OCI-LY1 (cell line): ENCODE data around the gene LPCAT3.
"Not testable (repeated sequence)": the region's sequence is repeated elsewhere in the genome, so short reads cannot be mapped to it uniquely, and the experiment has no call there.

ENCODE experiments used
- H2AFZ ChIP-seq: fragments of 200-600 bp; sonication (generic), shearing (Covaris generic); 2 replicates; pipeline ENCODE4 v1.6.0; 2014; ENCODE audit warnings: antibody characterized with exemption, mild to moderate bottlenecking, low read length
- H3F3A ChIP-seq: fragments of 200-600 bp; sonication (generic), shearing (Covaris generic); 2 replicates; pipeline ENCODE4 v1.6.0; 2014; ENCODE audit warnings: mild to moderate bottlenecking, antibody characterized with exemption, low read length, moderate library complexity; ENCODE audit not compliant: insufficient read depth
- H3K27ac ChIP-seq: fragments of 200-600 bp; sonication (generic); 2 replicates; pipeline ENCODE4 v1.5.1; 2014; ENCODE audit warnings: low read length, mixed run types, mild to moderate bottlenecking, low read depth; ENCODE audit not compliant: poor library complexity, severe bottlenecking
- H3K27me3 ChIP-seq: fragments of 200-600 bp; sonication (generic); 2 replicates; pipeline ENCODE4 v1.6.0; 2014; ENCODE audit warnings: antibody characterized with exemption, mild to moderate bottlenecking, low read length, moderate library complexity; ENCODE audit not compliant: insufficient read depth
- H3K36me3 ChIP-seq: fragments of 200-600 bp; sonication (generic); 2 replicates; pipeline ENCODE4 v1.6.1; 2014; ENCODE audit warnings: mild to moderate bottlenecking, antibody characterized with exemption, low read length, moderate library complexity, mixed read lengths; ENCODE audit not compliant: insufficient read depth
- H3K4me1 ChIP-seq: fragments of 200-600 bp; sonication (generic); 2 replicates; pipeline ENCODE4 v1.5.1; 2014; ENCODE audit warnings: mild to moderate bottlenecking, low read length, moderate library complexity; ENCODE audit not compliant: insufficient read depth, severe bottlenecking
- H3K4me2 ChIP-seq: fragments of 200-600 bp; sonication (generic), shearing (Covaris generic); 2 replicates; pipeline ENCODE4 v1.6.1; 2014; ENCODE audit warnings: low read length
- H3K4me3 ChIP-seq: fragments of 200-600 bp; sonication (generic); 2 replicates; pipeline ENCODE4 v1.5.1; 2014; ENCODE audit warnings: low read length, low read depth, mild to moderate bottlenecking, mixed read lengths; ENCODE audit not compliant: poor library complexity, severe bottlenecking
- H3K79me2 ChIP-seq: fragments of 200-600 bp; shearing (Covaris generic); 2 replicates; pipeline ENCODE4 v1.6.1; 2016; ENCODE audit warnings: mixed run types, low read length, mixed read lengths; ENCODE audit not compliant: insufficient read depth
- H3K9ac ChIP-seq: fragments of 200-600 bp; sonication (generic), shearing (Covaris generic); 2 replicates; pipeline ENCODE4 v1.6.1; 2014; ENCODE audit warnings: mild to moderate bottlenecking, low read length, mixed read lengths
- H3K9me2 ChIP-seq: fragments of 200-600 bp; sonication (generic), shearing (Covaris generic); 2 replicates; pipeline ENCODE4 v1.6.1; 2014; ENCODE audit warnings: low read depth, mild to moderate bottlenecking, low read length, mixed read lengths
- H3K9me3 ChIP-seq: fragments of 200-600 bp; shearing (Covaris generic); 2 replicates; pipeline ENCODE4 v1.6.1; 2014; ENCODE audit warnings: low read length, mixed read lengths
- H4K20me1 ChIP-seq: fragments of 200-600 bp; sonication (generic), shearing (Covaris generic); 2 replicates; pipeline ENCODE4 v1.6.0; 2016; ENCODE audit warnings: mild to moderate bottlenecking, low read length; ENCODE audit not compliant: insufficient read depth
- CTCF ChIP-seq: fragments of 200-600 bp; sonication (generic), shearing (Covaris generic); IDR thresholded peaks from 2 replicates; pipeline ENCODE4 v1.5.1; 2017; ENCODE audit warnings: mild to moderate bottlenecking, antibody characterized with exemption, low read length, moderate library complexity, mixed read lengths
- EZH2 ChIP-seq: fragments of 200-600 bp; sonication (generic), shearing (Covaris generic); IDR thresholded peaks from 2 replicates; pipeline ENCODE4 v1.8.0; 2017; ENCODE audit warnings: borderline replicate concordance, mixed run types, mild to moderate bottlenecking, antibody characterized with exemption, low read length, moderate library complexity, mixed read lengths

Gene LPCAT3

GRCh38 chr12:7042842-7043241 lies 24.6 kb upstream of the LPCAT3 start:
- no peaks in the 10 kb centered on the region for H3K9me3 ChIP-seq
- H3K4me2 ChIP-seq, result no peak overlapping the region
- TF ChIP-seq EZH2 (no peak), CTCF (peak; percentile 36; the same call in 1 of the 2 replicates)
- H3K79me2 ChIP-seq, result no peaks in the 10 kb centered on the region
- no peaks in the 10 kb centered on the region for H4K20me1 ChIP-seq
- H3K27ac ChIP-seq, result no peak overlapping the region
- no peak overlapping the region for H2AFZ ChIP-seq
- no peaks in the 10 kb centered on the region for H3K36me3 ChIP-seq
- H3K27me3 ChIP-seq, result no peaks in the 10 kb centered on the region; the same call in 1 of the 2 replicates
- no peak overlapping the region for H3K4me3 ChIP-seq
- H3F3A ChIP-seq, result no peaks in the 10 kb centered on the region
- no peaks in the 10 kb centered on the region for H3K4me1 ChIP-seq
- H3K9ac ChIP-seq, result no peak overlapping the region
- H3K9me2 ChIP-seq, result no peaks in the 10 kb centered on the region

- no peaks in the 10 kb centered on the region for H4K20me1 ChIP-seq
- no peaks in the 10 kb centered on the region for H3K36me3 ChIP-seq
- H3K4me2 ChIP-seq, result no peak overlapping the region
- no peaks in the 10 kb centered on the region for H3K79me2 ChIP-seq
- H3K9me2 ChIP-seq, result no peaks in the 10 kb centered on the region
- H3K9ac ChIP-seq, result no peak overlapping the region
- no peaks in the 10 kb centered on the region; the same call in 1 of the 2 replicates for H3K27me3 ChIP-seq
- H3K4me3 ChIP-seq, result no peak overlapping the region
- H3K9me3 ChIP-seq, result no peaks in the 10 kb centered on the region
- TF ChIP-seq CTCF (no peak), EZH2 (no peak)
- H2AFZ ChIP-seq, result no peak overlapping the region
- no peaks in the 10 kb centered on the region for H3F3A ChIP-seq
- no peaks in the 10 kb centered on the region for H3K4me1 ChIP-seq
- no peak overlapping the region for H3K27ac ChIP-seq
These were observed 21.1 kb upstream of the LPCAT3 start for GRCh38 chr12:7039403-7039802.

GRCh38 chr12:7038591-7038990 lies 20.3 kb upstream of the LPCAT3 start:
- no peaks in the 10 kb centered on the region for H3F3A ChIP-seq
- H3K4me1 ChIP-seq, result no peaks in the 10 kb centered on the region
- H3K9ac ChIP-seq, result no peak overlapping the region
- H2AFZ ChIP-seq, result no peak overlapping the region
- no peak overlapping the region for H3K4me3 ChIP-seq
- no peaks in the 10 kb centered on the region; the same call in 1 of the 2 replicates for H3K27me3 ChIP-seq
- no peaks in the 10 kb centered on the region for H3K9me2 ChIP-seq
- no peaks in the 10 kb centered on the region for H3K79me2 ChIP-seq
- H3K27ac ChIP-seq, result no peak overlapping the region
- TF ChIP-seq EZH2 (no peak), CTCF (no peak)
- H4K20me1 ChIP-seq, result no peaks in the 10 kb centered on the region
- no peaks in the 10 kb centered on the region for H3K9me3 ChIP-seq
- H3K4me2 ChIP-seq, result no peak overlapping the region
- no peaks in the 10 kb centered on the region for H3K36me3 ChIP-seq

GRCh38 chr12:7037411-7037810 lies 19.1 kb upstream of the LPCAT3 start:
- not testable (repeated sequence) for H3K79me2 ChIP-seq, H3K4me1 ChIP-seq, H3K4me2 ChIP-seq, H3K9me2 ChIP-seq, H3K4me3 ChIP-seq, H3K27ac ChIP-seq, H3K9ac ChIP-seq, H2AFZ ChIP-seq, H4K20me1 ChIP-seq, H3F3A ChIP-seq, H3K9me3 ChIP-seq, H3K36me3 ChIP-seq, H3K27me3 ChIP-seq
